ENCODE data around the gene SLC7A5.
"Not testable (repeated sequence)": the region's sequence is repeated elsewhere in the genome, so short reads cannot be mapped to it uniquely, and the experiment has no call there.

The SLC7A5 gene

GRCh38 chr16:87828907-87829621, 40.2 kb downstream of the SLC7A5 start:
- H3K36me3 ChIP-seq (ENCODE audit: insufficient read depth, low read length): peaks cover 51% of the 10 kb centered on the region
- peaks cover 47% of the 10 kb centered on the region for H3K4me1 ChIP-seq (ENCODE audit: insufficient read depth, low read length, severe bottlenecking)
- no peaks in the 10 kb centered on the region for H3K9me3 ChIP-seq (ENCODE audit: low read length)
- no peaks in the 10 kb centered on the region for H3K79me2 ChIP-seq (ENCODE audit: insufficient read depth, low read length)
- TF ChIP-seq CTCF (IDR thresholded peaks at IDR 0.05; ENCODE audit: low read length): no peak
- no peak for TF ChIP-seq EZH2 (IDR thresholded peaks at IDR 0.05; ENCODE audit: borderline replicate concordance, low read length)
- H3K4me3 ChIP-seq (ENCODE audit: low read depth, low read length, poor library complexity, severe bottlenecking): no peak overlapping the region
- H3K9ac ChIP-seq (ENCODE audit: low read length): no peak overlapping the region
- H4K20me1 ChIP-seq (ENCODE audit: insufficient read depth, low read length): no peaks in the 10 kb centered on the region
- H3K27me3 ChIP-seq (ENCODE audit: insufficient read depth, low read length): peaks cover 2% of the 10 kb centered on the region; the same call in 1 of the 2 replicates
- H3F3A ChIP-seq (ENCODE audit: insufficient read depth, low read length): no peaks in the 10 kb centered on the region; the same call in 1 of the 2 replicates
- peak overlapping the region; percentile 79 for H3K27ac ChIP-seq (ENCODE audit: low read depth, low read length, poor library complexity, severe bottlenecking)
- no peak overlapping the region for H2AFZ ChIP-seq (ENCODE audit: low read length)
- H3K4me2 ChIP-seq (ENCODE audit: low read length): no peak overlapping the region
- H3K9me2 ChIP-seq (ENCODE audit: low read depth, low read length): no peaks in the 10 kb centered on the region

- Histone ChIP-seq H3K36me3 (ENCODE audit: insufficient read depth, low read length) (peaks cover 43% of the 10 kb centered on the region), H3K9me3 (ENCODE audit: low read length) (no peaks in the 10 kb centered on the region), H3K4me3 (ENCODE audit: low read depth, low read length, poor library complexity, severe bottlenecking) (no peak overlapping the region), H3K79me2 (ENCODE audit: insufficient read depth, low read length) (no peaks in the 10 kb centered on the region), H3K27me3 (ENCODE audit: insufficient read depth, low read length) (peaks cover 6% of the 10 kb centered on the region; the same call in 1 of the 2 replicates), H4K20me1 (ENCODE audit: insufficient read depth, low read length) (no peaks in the 10 kb centered on the region), H3K9ac (ENCODE audit: low read length) (no peak overlapping the region), H3K9me2 (ENCODE audit: low read depth, low read length) (no peaks in the 10 kb centered on the region), H3K4me2 (ENCODE audit: low read length) (no peak overlapping the region), H2AFZ (ENCODE audit: low read length) (no peak overlapping the region), H3F3A (ENCODE audit: insufficient read depth, low read length) (no peaks in the 10 kb centered on the region; the same call in 1 of the 2 replicates), H3K27ac (ENCODE audit: low read depth, low read length, poor library complexity, severe bottlenecking) (peak overlapping the region; percentile 79), H3K4me1 (ENCODE audit: insufficient read depth, low read length, severe bottlenecking) (peaks cover 39% of the 10 kb centered on the region)
- TF ChIP-seq CTCF (IDR thresholded peaks at IDR 0.05; ENCODE audit: low read length): no peak
- TF ChIP-seq EZH2 (IDR thresholded peaks at IDR 0.05; ENCODE audit: borderline replicate concordance, low read length): no peak
These were observed 41.0 kb downstream of the SLC7A5 start for GRCh38 chr16:87828071-87828906.

- H3K4me1 ChIP-seq (ENCODE audit: insufficient read depth, low read length, severe bottlenecking): peaks cover 32% of the 10 kb centered on the region
- not testable (repeated sequence) for H3K4me2 ChIP-seq (ENCODE audit: low read length); H2AFZ ChIP-seq (ENCODE audit: low read length); H4K20me1 ChIP-seq (ENCODE audit: insufficient read depth, low read length); H3K4me3 ChIP-seq (ENCODE audit: low read depth, low read length, poor library complexity, severe bottlenecking); H3K9me2 ChIP-seq (ENCODE audit: low read depth, low read length); H3K27me3 ChIP-seq (ENCODE audit: insufficient read depth, low read length); H3F3A ChIP-seq (ENCODE audit: insufficient read depth, low read length); H3K9ac ChIP-seq (ENCODE audit: low read length); H3K27ac ChIP-seq (ENCODE audit: low read depth, low read length, poor library complexity, severe bottlenecking); H3K79me2 ChIP-seq (ENCODE audit: insufficient read depth, low read length); H3K9me3 ChIP-seq (ENCODE audit: low read length)
- H3K36me3 ChIP-seq (ENCODE audit: insufficient read depth, low read length): peaks cover 37% of the 10 kb centered on the region
These were observed 41.8 kb downstream of the SLC7A5 start for GRCh38 chr16:87827588-87827915.
